GM19455 (cell line): ENCODE data around the gene NAA38.
A peak's percentile ranks its signal among the peaks of the same experiment; 100 is the strongest.

ENCODE experiments used
- ATAC-seq: cut with Tn5 transposase; IDR thresholded peaks from one replicate; pipeline ENCODE4 v1.9.1; 2021; ENCODE audit not compliant: unreplicated experiment

The NAA38 gene

GRCh38 chr17:7841396-7841914, 15.9 kb downstream of the NAA38 start:
- peak; percentile 8 for ATAC-seq

- ATAC-seq: no peak
Measured at GRCh38 chr17:7840875-7841274, 16.5 kb downstream of the NAA38 start.

DNA sequence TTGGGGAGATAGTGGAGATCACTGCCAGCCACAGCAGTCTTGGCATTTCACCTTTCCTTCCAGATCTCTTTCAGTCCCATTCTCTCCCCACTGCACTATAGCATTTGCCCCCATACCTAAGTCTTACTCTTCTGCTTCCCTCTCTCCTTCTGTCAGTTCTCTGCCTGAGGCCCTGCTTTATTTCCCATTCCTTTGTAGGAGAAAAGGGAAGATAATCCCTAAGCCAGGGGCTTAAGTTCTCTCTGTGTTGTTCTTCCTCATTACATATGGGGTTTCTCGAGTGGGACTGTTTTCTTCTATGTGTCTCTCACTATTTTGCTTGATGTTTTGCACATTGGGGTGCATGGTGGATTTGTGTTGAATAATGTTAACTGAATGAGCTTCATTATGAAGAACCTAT, 16.9 kb downstream of the NAA38 start:
- no peak for ATAC-seq

GRCh38 chr17:7839876-7840261, 17.5 kb downstream of the NAA38 start:
- no peak for ATAC-seq

DNA sequence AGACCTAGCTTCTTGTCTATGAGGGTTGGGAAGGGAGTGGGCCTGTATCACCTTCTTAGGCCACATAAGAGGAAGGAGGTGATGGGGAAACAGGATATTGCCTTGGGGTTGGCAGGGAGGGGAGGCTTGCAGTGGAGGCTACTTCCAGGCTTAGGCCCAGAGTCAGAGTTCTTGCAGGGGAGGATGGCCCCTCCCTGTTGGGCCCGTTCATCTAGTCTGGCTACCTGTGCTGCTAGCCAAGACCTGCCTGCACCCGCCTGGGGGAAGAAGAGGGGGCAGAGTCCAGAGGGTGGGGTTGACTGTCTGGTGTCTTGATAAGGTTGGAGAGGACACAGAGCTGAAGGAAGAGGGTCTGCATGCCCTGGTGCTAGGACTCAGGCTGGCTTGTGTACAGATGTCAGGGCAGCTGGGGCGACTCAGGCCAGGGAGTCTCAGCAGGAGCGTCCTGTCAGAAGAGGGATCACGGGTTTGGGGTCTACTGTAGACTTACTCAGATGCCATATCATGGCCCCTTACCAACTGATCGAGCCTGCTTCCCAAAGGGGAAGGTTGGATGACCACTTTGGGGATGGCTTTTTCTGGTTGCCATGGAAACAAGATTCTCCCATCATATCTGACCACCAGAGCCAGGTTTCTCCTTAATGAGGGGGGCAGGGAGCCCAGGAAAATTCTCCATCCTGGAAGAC, 18.0 kb downstream of the NAA38 start:
- no peak for ATAC-seq

- ATAC-seq: no peak
Measured at GRCh38 chr17:7838090-7839075, 19.0 kb downstream of the NAA38 start.

GRCh38 chr17:7837408-7838088, 19.8 kb downstream of the NAA38 start:
- no peak for ATAC-seq

DNA sequence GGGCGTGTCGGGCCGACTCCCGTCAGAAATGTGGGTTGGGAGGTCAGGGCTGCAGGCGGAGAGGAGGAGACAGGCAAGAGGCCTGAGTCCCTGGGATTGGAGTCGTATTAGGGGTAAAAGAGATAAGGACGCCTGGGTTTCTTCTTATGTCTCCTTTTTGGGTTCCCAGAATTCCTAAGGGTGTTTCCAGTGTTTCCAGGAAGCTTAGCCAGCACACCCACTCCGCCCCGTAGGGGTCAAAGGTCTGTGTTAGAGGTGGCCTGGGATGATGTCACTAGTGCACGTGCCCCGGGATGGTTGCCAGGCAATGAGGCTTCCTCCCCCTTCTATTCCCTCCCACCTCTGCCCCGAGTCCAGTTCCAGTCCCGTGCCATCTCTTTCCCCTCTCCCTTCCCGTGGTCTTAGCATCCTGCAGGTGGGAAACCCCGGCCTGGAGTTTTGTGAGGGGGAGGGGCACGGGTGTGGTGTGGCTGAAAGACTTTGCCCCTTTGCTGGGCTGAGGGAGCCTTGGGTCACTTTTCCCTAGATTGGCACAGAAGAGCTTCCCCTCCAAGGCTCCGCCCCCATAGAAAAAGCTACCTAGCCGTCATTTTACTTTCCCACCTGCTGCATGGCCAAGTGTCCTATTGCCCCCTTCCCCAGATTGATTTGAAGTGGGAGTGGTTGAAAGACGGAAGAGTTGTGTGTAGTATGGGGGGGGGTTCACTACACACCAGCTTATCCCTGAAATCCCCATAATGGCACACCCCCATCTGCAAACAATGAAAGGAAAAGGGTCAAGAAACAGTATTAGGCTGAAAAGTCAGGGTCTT, 20.6 kb downstream of the NAA38 start:
- ATAC-seq: no peak

DNA sequence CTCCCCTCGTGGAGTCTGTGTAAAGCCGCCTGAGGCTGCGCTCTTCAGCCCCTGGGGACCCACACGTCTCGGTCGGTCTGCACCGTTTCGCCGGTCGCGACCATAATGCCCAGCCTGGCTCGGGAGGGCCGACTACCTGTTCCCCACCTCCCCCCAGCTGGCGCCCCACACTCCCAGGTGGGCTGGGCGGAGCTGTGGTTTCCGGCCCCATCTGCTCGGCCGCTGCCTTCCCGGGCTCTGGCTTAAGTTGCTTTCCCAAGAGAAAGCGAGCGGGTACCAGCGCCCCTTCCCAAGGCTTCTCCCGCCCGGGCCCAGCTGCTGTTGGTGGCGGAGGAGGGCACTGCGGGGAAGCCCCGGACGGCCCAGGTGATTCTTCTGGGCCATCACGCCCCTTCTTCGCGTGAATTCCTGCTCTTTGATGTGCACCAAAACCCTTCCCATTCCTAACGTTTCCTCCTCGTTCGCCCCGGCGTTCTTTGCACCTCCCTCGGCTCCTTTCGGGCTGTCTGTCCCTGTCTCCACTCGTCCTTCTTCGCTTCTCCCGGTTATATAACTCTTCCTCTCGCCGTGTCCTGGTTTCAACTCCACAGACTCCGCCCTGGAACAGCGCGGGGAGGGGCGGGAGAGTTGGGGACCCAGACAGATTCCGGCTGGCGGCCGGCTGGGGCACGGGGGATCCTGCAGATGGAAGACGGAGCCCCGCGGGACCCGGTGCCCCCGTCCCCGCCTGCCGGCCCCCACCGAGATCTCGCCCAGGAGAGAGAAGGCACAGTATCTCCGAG, 21.4 kb downstream of the NAA38 start:
- ATAC-seq: peak; percentile 22

- ATAC-seq: peak; percentile 50
Measured at GRCh38 chr17:7834957-7835813, 22.2 kb downstream of the NAA38 start.

DNA sequence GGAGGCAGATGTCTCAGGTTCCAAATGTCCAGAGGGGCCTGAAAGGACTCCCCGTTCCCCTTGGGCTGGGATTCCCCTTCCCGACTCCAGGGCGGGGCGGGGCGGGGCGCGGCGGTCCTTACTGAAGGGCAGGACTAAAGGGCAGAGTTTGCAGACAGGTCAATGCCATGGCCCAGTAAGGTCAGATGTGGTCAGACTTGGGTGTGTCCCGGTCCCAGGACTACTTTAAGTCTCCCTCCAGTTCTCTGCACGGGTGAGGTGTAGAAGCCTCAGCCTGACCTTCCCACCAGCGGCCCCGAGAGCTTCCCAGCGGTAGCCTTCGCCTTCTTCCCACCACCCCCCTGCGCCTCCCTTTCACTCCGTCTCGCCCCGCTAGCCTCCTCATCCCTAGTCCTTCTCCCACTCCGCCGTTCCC, 22.8 kb downstream of the NAA38 start:
- ATAC-seq: no peak

DNA sequence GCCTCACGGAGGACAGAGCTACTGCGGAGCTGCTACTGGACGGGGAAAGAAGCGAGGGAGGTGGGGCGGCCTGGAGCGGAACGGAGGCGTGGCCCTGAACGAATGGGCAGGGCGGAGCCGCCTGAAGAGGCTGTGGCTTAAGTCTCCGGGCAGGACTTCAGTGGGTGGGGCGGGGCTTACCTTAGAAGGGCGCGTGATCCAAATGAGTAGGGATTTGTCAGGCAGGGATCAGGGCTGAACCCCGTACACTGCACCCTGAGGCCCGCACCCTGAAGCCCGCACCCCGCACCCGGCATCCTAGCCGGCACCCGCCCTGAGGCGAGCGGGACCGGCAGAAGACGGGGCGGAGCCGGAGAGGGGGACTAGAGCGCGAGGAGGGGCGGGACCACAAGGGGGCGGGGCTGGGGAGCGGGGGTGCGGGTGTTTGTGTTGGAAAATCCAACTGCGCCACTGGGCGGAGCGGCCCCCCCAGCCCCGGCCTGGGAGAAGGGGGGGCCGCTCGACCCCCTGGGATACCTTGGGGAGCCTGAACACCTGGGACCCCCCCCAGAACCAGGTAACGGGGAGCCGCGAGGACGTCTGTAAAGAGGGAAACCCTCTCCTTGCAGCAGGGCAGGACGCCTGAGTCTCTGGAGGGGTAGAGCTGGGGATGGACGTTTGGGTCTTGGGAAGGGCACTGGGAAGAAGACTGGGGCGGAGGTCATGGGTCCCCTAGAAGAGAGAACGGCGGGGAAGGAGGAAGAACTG, 23.4 kb downstream of the NAA38 start, which contains the start of gene KDM6B:
TSS of gene KDM6B (plus strand) at position 423 of the 747 bp plus-strand sequence. CDS start 11,338 bp downstream, outside the sequence.
- ATAC-seq: peak; percentile 46

GRCh38 chr17:7833011-7833794, 24.2 kb downstream of the NAA38 start:
- ATAC-seq: no peak

GRCh38 chr17:7832431-7832830, 24.9 kb downstream of the NAA38 start:
- no peak for ATAC-seq

DNA sequence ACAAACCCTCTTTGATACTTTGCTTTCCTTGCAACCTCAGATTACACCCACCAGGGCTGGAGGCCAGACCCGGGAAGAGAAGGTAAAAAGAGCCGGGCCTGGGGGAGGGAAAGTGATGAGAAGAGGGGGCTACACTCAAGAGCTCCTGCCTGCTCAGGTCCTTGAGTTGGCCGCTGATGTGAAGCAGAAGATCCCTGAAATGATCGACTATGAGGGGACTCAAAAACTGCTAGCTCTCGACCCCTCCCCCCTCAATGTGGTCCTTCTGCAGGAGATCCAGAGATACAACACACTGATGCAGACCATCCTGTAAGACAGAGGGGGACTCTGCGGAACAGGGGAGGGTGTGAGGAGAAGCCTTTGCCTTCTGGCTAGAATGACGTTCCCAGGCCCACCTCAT, 26.1 kb downstream of the NAA38 start:
- ATAC-seq: no peak

DNA sequence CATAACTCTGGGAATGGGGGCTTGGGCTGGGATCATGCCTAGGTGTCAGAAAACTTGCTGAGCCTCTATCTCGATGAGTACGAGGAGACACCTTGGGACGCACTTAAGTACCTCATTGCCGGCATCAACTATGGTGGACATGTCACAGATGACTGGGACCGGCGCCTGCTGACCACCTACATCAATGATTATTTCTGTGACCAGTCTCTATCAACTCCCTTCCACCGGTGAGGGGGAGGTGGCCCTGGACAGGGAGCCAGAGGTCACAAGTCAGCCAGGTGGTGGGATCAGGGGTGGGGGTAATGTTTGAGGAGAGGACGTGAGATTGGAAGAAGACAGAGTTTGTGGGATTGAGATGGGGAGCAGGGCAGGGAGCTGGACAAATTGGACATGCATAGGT, 26.7 kb downstream of the NAA38 start:
- no peak for ATAC-seq
